ENCODE measurements around the gene OSBPL5. TPM values are rescaled to one million over a fixed set of nuclear protein-coding genes. Genes with fewer than 3 reads are reported as not detected.

The OSBPL5 gene
- total and polyA plus RNA-seq, 2 of the 4 experiments (the other 2 are of a cell fraction) = 14.9 to 22.3 TPM

- Histone ChIP-seq H2AFZ (replicated peaks; ENCODE audit: low read length, poor library complexity) (no peak overlapping the region), H2BK5ac (ENCODE audit: low read depth, low read length, poor library complexity, severe bottlenecking) (no peak overlapping the region), H2BK120ac (ENCODE audit: low read depth, low read length) (no peak overlapping the region), H3K36me3 (ENCODE audit: control insufficient read depth, insufficient read depth, low read length) (no peaks in the 10 kb centered on the region), H3K27me3 (ENCODE audit: control insufficient read depth, insufficient read depth, low read length) (peaks cover 9% of the 10 kb centered on the region; the same call in 1 of the 2 replicates), H3K14ac (replicated peaks; ENCODE audit: low read depth, low read length) (no peak overlapping the region), H2BK15ac (ENCODE audit: low read depth, low read length) (no peak overlapping the region), H2BK20ac (ENCODE audit: low read depth, low read length) (no peak overlapping the region), H3K4me1 (ENCODE audit: control insufficient read depth, insufficient read depth, low read length) (peaks cover 5% of the 10 kb centered on the region), H3K27ac (ENCODE audit: insufficient read depth, low read length) (no peak overlapping the region), H4K5ac (ENCODE audit: low read depth, low read length) (no peak overlapping the region), H3K4me2 (ENCODE audit: low read depth, low read length) (no peak overlapping the region), H3K9me3 (ENCODE audit: control insufficient read depth, insufficient read depth, low read length) (peaks cover 4% of the 10 kb centered on the region; the same call in 1 of the 2 replicates), H3K56ac (ENCODE audit: extremely low read depth, insufficient read depth, low read length) (no peak overlapping the region), H2AK5ac (ENCODE audit: low read depth, low read length) (no peak overlapping the region), H3K9me1 (ENCODE audit: insufficient read depth, low read length) (no peaks in the 10 kb centered on the region), H3K4me3 (ENCODE audit: insufficient read depth, low read depth, low read length) (no peak overlapping the region), H3K4ac (ENCODE audit: low read depth, low read length) (no peak overlapping the region), H3K9ac (ENCODE audit: low read depth, low read length) (no peak overlapping the region), H4K20me1 (ENCODE audit: insufficient read depth, low read length) (no peaks in the 10 kb centered on the region), H4K8ac (ENCODE audit: low read depth in 2 of 2, low read length in 2 of 2) (no peak overlapping the region), H3K23ac (ENCODE audit: low read depth, low read length) (no peak overlapping the region), H3K79me1 (ENCODE audit: low read depth in 1 of 2, low read length in 2 of 2) (no peaks in the 10 kb centered on the region), H3K18ac (ENCODE audit: low read depth, low read length) (no peak overlapping the region), H4K91ac (ENCODE audit: insufficient read depth, low read depth, low read length) (no peak overlapping the region), H2AK9ac (replicated peaks; ENCODE audit: low read depth, low read length, poor library complexity) (no peak overlapping the region)
- no TSS peak for BruUV-seq (replicated peaks)
- ChIA-PET CTCF (no interaction called here), POLR2A (ENCODE audit: unreplicated experiment) (no interaction called here)
- DNase-seq (no peak), ATAC-seq (ENCODE audit: low read depth) (no peak)
- intact Hi-C loops (cut with micrococcal nuclease) = no loop called here
- no peak for TF ChIP-seq USF2 (IDR thresholded peaks at IDR 0.05; ENCODE audit: low read depth, low read length)
- no peak for TF ChIP-seq FOS (IDR thresholded peaks at IDR 0.05; ENCODE audit: low read depth, low read length)
- TF ChIP-seq, protein P1, sequence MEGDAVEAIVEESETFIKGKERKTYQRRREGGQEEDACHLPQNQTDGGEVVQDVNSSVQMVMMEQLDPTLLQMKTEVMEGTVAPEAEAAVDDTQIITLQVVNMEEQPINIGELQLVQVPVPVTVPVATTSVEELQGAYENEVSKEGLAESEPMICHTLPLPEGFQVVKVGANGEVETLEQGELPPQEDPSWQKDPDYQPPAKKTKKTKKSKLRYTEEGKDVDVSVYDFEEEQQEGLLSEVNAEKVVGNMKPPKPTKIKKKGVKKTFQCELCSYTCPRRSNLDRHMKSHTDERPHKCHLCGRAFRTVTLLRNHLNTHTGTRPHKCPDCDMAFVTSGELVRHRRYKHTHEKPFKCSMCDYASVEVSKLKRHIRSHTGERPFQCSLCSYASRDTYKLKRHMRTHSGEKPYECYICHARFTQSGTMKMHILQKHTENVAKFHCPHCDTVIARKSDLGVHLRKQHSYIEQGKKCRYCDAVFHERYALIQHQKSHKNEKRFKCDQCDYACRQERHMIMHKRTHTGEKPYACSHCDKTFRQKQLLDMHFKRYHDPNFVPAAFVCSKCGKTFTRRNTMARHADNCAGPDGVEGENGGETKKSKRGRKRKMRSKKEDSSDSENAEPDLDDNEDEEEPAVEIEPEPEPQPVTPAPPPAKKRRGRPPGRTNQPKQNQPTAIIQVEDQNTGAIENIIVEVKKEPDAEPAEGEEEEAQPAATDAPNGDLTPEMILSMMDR (conservative IDR thresholded peaks at IDR 0.05; ENCODE audit: low read depth, low read length) = no peak
- no peak for TF ChIP-seq NFE2L2 (IDR thresholded peaks at IDR 0.05; ENCODE audit: low read depth, low read length)
- no peak for TF ChIP-seq POLR2A (IDR thresholded peaks at IDR 0.05; ENCODE audit: low read depth, low read length)
- no peak for TF ChIP-seq CEBPB (IDR thresholded peaks at IDR 0.05; ENCODE audit: low read depth, low read length)
- no peak for TF ChIP-seq RCOR1 (IDR thresholded peaks at IDR 0.05; ENCODE audit: insufficient replicate concordance, low read length)
- TF ChIP-seq SMC3 (IDR thresholded peaks at IDR 0.05; ENCODE audit: low read depth, low read length) = no peak
- TF ChIP-seq ELK1 (IDR thresholded peaks at IDR 0.05; ENCODE audit: borderline replicate concordance, low read depth, low read length) = no peak
- no peak for TF ChIP-seq MAZ (IDR thresholded peaks at IDR 0.05; ENCODE audit: borderline replicate concordance, low read depth, low read length)
- no peak for TF ChIP-seq MAFK (IDR thresholded peaks at IDR 0.05; ENCODE audit: low read depth, low read length)
- TF ChIP-seq CHD1 (IDR thresholded peaks at IDR 0.05; ENCODE audit: low read depth, low read length) = no peak
- no peak for TF ChIP-seq RAD21 (IDR thresholded peaks at IDR 0.05; ENCODE audit: low read length)
- dilution Hi-C loops (cut with HindIII; ENCODE audit: low sequenced_read_pairs, unreplicated experiment) = no loop called here
- in situ Hi-C loops (cut with MboI; ENCODE audit: low sequenced_read_pairs) = no loop called here
These were observed 10.1 kb upstream of the OSBPL5 start for GRCh38 chr11:3175194-3175593.

Measured in IMR-90 (cell line).